ENCODE results near the gene MMP3. TPM values are rescaled to one million over a fixed set of nuclear protein-coding genes. Genes with fewer than 3 reads are reported as not detected.

Gene MMP3
- total RNA-seq, 1 donor from 2014 or later, result 0.26 TPM

DNA sequence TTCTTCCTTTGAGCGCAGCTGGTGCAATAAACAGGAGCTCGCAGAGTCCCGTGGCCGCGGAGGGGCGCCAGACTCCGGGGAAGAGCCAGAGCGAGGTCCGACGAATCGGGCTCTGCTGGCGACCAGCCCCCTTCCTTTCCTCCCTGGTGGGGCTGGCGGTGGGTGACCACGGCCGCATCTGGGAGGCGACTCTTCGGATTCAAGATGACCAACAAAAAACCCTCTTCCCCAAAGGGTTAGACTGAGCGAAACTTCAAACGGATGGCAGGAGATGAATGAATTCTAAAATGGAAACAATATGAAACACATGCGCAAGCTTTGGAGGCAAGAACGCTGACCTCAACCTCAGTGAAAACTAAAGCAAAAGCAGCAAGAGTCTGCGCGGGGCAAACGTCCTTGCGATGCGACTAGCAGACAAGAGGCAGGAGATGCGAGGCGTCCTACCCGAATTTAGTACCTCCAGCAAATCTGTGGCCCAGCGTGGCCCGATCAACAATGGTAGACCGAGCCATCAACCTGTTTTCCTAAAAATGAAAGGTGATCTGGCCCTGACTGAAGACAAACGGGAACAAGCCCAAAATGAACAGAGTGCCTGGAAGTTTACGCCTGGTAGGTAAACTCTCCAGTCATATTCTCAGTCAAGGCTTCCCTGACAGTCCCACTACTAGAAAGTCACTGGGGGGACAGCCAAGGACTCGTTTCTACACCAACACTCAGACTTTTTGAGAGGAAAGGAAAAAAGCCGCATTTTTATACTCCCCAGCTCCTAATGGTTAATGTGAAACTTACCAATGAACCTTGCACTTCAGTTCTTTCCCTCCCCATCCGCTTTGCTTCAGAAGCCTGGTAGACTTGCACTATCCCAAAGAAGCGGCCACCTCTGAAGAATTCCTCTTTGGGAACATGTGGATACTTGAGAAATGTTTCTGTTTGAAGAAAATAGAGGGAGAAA lies 11.6 kb downstream of the MMP3 start:
- no peak for DNase-seq (ENCODE audit: low read depth)
- peak overlapping the region; percentile 6 for H3K4me3 ChIP-seq (ENCODE audit: low read depth, low read length)
- H3K27me3 ChIP-seq (ENCODE audit: control insufficient read depth, insufficient read depth, low read length), result no peaks in the 10 kb centered on the region
- FAIRE-seq, result no peak
- no peaks in the 10 kb centered on the region for H3K36me3 ChIP-seq (ENCODE audit: control insufficient read depth, insufficient read depth, low read length)
- TF ChIP-seq CTCF (IDR thresholded peaks at IDR 0.05; ENCODE audit: insufficient read depth, low read length, severe bottlenecking), result peak; percentile 42

DNA sequence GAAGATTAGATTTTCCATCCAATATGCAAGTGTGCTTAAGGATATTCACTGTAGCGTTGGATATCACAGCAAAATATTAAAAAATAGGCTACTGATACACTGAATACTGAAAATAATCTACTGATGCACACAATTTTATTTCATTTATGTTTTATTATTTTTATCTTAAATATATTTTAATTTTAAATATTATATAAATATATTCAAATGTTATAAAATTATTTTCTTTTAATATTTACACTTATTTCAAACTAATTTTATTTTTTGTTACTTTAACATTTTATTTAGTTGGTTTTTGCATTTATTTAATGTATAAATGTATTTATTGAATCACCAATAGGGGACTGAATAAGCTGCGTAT lies 12.3 kb downstream of the MMP3 start:
- no peaks in the 10 kb centered on the region for H3K27me3 ChIP-seq (ENCODE audit: control insufficient read depth, insufficient read depth, low read length)
- DNase-seq (ENCODE audit: low read depth) (no peak), FAIRE-seq (no peak)
- TF ChIP-seq CTCF (IDR thresholded peaks at IDR 0.05; ENCODE audit: insufficient read depth, low read length, severe bottlenecking), result no peak
- no peak overlapping the region for H3K4me3 ChIP-seq (ENCODE audit: low read depth, low read length)
- no peaks in the 10 kb centered on the region for H3K36me3 ChIP-seq (ENCODE audit: control insufficient read depth, insufficient read depth, low read length)

GRCh38 chr11:102830001-102830727 lies 13.2 kb downstream of the MMP3 start:
- Histone ChIP-seq H3K27me3 (ENCODE audit: control insufficient read depth, insufficient read depth, low read length) (no peaks in the 10 kb centered on the region), H3K4me3 (ENCODE audit: low read depth, low read length) (no peak overlapping the region), H3K36me3 (ENCODE audit: control insufficient read depth, insufficient read depth, low read length) (no peaks in the 10 kb centered on the region)
- FAIRE-seq, result peak; percentile 87
- no peak for TF ChIP-seq CTCF (IDR thresholded peaks at IDR 0.05; ENCODE audit: insufficient read depth, low read length, severe bottlenecking)
- peak; percentile 93 for DNase-seq (ENCODE audit: low read depth)

- Histone ChIP-seq H3K36me3 (ENCODE audit: control insufficient read depth, insufficient read depth, low read length) (no peaks in the 10 kb centered on the region), H3K4me3 (ENCODE audit: low read depth, low read length) (no peak overlapping the region)
- peak; percentile 47 for FAIRE-seq
Observed at GRCh38 chr11:102829316-102830000, 14.0 kb downstream of the MMP3 start.

DNA sequence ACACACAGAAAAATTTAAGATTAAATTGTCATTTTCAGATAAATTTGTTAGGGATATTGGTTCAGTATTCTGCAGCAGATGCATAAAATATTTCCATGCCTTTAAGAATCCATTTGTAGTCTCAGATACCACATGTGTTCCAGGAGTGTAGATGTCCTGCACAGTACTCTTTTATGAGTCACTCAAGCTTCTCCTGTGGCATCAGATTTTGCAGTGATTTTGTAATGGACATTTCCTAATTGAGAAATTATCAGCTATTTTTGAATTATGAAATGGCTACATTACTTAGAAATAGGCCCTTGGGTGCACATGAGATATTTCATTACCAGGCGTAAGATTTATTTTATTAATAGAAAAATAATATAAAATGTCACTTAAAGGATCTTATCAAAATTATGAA lies 18.9 kb downstream of the MMP3 start:
- H3K27me3 ChIP-seq (ENCODE audit: control insufficient read depth, insufficient read depth, low read length), result no peaks in the 10 kb centered on the region
- no peak overlapping the region for H3K4me3 ChIP-seq (ENCODE audit: low read depth, low read length)
- DNase-seq (ENCODE audit: low read depth) (peak; percentile 48), FAIRE-seq (no peak)
- no peak for TF ChIP-seq CTCF (IDR thresholded peaks at IDR 0.05; ENCODE audit: insufficient read depth, low read length, severe bottlenecking)
- H3K36me3 ChIP-seq (ENCODE audit: control insufficient read depth, insufficient read depth, low read length), result no peaks in the 10 kb centered on the region

More at GRCh38 chr11:102829316-102830000, 14.0 kb downstream of the MMP3 start:
- DNase-seq (ENCODE audit: low read depth), result peak; percentile 88
- no peaks in the 10 kb centered on the region for H3K27me3 ChIP-seq (ENCODE audit: control insufficient read depth, insufficient read depth, low read length)
- TF ChIP-seq CTCF (IDR thresholded peaks at IDR 0.05; ENCODE audit: insufficient read depth, low read length, severe bottlenecking), result no peak
